Gastrocnemius medialis (tissue), 4 donors: ENCODE measurements around the gene BSN. TPM values are rescaled to one million over a fixed set of nuclear protein-coding genes. Genes with fewer than 3 reads are reported as not detected.
"Not testable (repeated sequence)": the region's sequence is repeated elsewhere in the genome, so short reads cannot be mapped to it uniquely, and the experiment has no call there.

Source experiments
- ATAC-seq, 2 donors: fragments of 150-250 bp; one replicate each; pipeline ENCODE4 v1.9.1; 2016
- DNase-seq, 2 donors: peaks; one replicate each; pipeline ENCODE4 v3.0.0-alpha.2; 2019
- H3K27ac ChIP-seq, 4 donors: fragments of 200-600 bp; sonication (generic); 1 replicate in 1 of 4; 2 replicates in 3 of 4; pipeline ENCODE4 v1.5.1; 2016 to 2018; ENCODE audit warnings: mild to moderate bottlenecking in 2 of 4, moderate library complexity in 1 of 4
- H3K27me3 ChIP-seq, 3 donors: fragments of 200-600 bp; sonication (generic) in 2 of 3; 1 replicate in 1 of 3; 2 replicates in 2 of 3; pipeline versions ENCODE4 v1.5.1 to v1.6.0; 2016 to 2019; ENCODE audit warnings: mild to moderate bottlenecking in 1 of 3, moderate library complexity in 1 of 3
- H3K36me3 ChIP-seq, 2 donors: fragments of 200-600 bp; sonication (generic) in 1 of 2; one replicate each; pipeline ENCODE4 v1.5.1; 2017 to 2018
- H3K4me1 ChIP-seq, 2 donors: fragments of 200-600 bp; sonication (generic) in 1 of 2; one replicate each; pipeline ENCODE4 v1.5.1; 2016 to 2017; ENCODE audit warnings: mild to moderate bottlenecking in 2 of 2
- H3K4me3 ChIP-seq, 4 donors: fragments of 200-600 bp; sonication (generic) in 3 of 4; 1 replicate in 1 of 4; 2 replicates in 3 of 4; pipeline ENCODE4 v1.5.1; 2016 to 2019; ENCODE audit warnings: mild to moderate bottlenecking in 2 of 4
- H3K9me3 ChIP-seq, 3 donors: fragments of 200-600 bp; sonication (generic) in 2 of 3; 1 replicate in 1 of 3; 2 replicates in 2 of 3; pipeline ENCODE4 v1.5.1; 2016 to 2019
- POLR2A ChIP-seq, 2 donors: fragments of 450-650 bp; IDR thresholded peaks; one replicate each; pipeline ENCODE4 v1.6.1; 2017; ENCODE audit warnings: antibody characterized with exemption in 2 of 2, mild to moderate bottlenecking in 2 of 2, moderate library complexity in 2 of 2
- in situ Hi-C, 4 donors: fragments of 200-750 bp; cut with MboI; loops; one replicate each; pipeline versions ENCODE4 v1.15.0 to v1.8.0; 2017; ENCODE audit warnings: low sequenced_read_pairs in 4 of 4
- intact Hi-C: fragments of 100-400 bp; cut with DNase I; formaldehyde crosslinking; loops from one replicate; pipeline ENCODE4 v1.15.1; 2023; ENCODE audit warnings: low total_unique reads
- total RNA-seq, 4 donors: library from RNA; depleted of rRNA; stranded (reverse); fragments of >200 nt; gene quantifications; one replicate each; pipeline versions ENCODE4 v1.1.0 to v1.2.3, GENCODE V29; 2016
- TF ChIP-seq, protein P1 (sequence below), 5 experiments: fragments of 450-650 bp in 3 of 5; fragments of 200-600 bp in 2 of 5; sonication (generic) in 2 of 5; IDR thresholded peaks in 4 of 5; conservative IDR thresholded peaks in 1 of 5; 1 replicate in 4 of 5; 2 replicates in 1 of 5; pipeline ENCODE4 v1.5.1; 2016 to 2019; ENCODE audit warnings: antibody characterized with exemption in 5 of 5, mild to moderate bottlenecking in 3 of 5, moderate library complexity in 3 of 5

The BSN gene
- total RNA-seq, 4 donors from 2014 or later: 0.10 to 0.24 (median 0.21) TPM

DNA sequence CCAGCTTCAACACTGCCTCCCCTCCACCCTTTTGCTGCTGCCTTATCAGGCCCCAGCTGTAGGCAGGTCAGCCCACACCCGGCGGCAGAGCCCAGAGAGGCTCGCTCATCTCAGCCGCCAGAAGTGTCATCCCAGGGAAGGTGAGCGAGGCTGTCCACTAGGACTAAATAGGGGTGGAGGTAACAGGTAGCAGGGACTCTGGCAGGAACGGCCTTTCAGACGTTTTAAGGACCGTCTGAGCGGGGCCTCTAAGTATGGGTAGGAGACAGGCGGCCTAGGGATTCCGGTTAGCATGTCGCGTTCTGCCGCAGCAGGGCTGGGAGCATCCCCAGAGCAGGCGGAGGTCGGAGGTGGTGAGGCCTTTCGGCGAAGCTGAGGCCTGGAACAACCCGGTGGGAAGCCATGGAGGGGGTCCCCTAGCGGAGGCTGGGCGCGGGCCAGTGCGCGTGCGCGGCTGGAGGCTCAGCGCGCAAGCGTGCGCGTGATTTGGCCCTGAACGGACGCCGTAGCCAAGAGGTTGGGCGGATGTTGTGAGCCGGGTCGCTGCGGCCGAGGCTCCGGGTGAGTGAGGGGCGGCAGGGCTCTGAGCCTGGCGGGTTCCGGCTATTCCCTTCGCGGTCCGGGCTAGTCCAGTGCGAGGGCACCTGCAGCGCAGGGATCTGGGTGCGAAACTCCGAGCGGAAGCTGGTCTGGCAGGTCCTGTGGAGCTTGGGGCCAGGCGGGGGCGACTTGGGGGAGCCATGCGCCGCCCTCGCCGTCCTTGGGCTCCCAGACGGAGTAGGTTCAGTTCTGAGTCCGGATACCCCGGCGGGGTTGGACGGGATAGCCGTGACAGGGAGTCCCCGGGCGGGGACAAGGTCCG, 135.0 kb downstream of the BSN start, which contains the start of the genes MST1 and RNF123:
TSS of gene MST1 (minus strand) at position 429 of the 862 bp plus-strand sequence. CDS start 783 bp downstream, outside the sequence.
TSS of gene RNF123 (plus strand) at position 512 of the 862 bp plus-strand sequence. CDS start 1,609 bp downstream, outside the sequence.
- intact Hi-C loops: loop anchor here (2.0 kb wide), 1 partner anchor 14 kb away; the partner anchor contains the start of gene APEH
- peak within 1 kb of the TSS; percentile 92 to 99 (median 96) for H3K27ac ChIP-seq

DNA sequence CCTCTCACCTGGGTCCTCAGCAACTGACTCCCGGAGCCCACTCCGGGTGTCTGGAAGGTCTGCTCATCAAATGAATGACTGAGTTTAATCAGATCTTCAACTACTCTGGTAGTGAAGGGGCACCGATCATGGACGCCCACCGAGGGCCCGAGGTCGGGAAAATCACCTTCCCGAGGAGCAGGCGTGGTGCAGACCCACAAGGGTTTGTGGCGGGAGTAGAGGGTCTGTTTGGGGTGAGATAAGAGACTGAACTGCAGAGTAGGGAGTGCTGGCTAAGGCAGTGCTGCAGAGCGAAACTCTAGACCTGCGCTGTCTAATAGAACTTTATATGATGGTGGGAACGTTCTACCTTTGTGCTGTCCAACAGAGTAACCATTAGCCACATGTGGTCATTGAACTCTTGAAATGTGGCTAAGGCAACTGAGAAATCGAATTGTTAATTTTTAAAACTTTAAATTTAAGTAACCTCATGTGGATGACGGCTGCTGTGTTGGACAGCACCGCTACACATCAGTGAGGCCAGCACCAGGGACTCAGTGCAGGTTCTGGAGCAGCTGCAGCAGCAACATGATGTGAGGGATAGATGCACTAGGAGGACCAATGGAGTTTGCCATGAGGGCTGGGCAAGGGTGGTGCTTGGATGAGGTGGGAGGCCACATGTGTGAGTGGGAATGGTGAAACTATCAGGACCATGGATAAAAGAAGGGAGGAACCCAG, 135.8 kb downstream of the BSN start:
- not testable (repeated sequence) for ATAC-seq
- peak overlapping the region; percentile 92 to 99 (median 96) for H3K27ac ChIP-seq

More for the DNA sequence above, 135.0 kb downstream of the BSN start, which contains the start of the genes MST1 and RNF123:
- peak; percentile 82 to 83 for TF ChIP-seq POLR2A (IDR thresholded peaks at IDR 0.05)
- TF ChIP-seq, protein P1, sequence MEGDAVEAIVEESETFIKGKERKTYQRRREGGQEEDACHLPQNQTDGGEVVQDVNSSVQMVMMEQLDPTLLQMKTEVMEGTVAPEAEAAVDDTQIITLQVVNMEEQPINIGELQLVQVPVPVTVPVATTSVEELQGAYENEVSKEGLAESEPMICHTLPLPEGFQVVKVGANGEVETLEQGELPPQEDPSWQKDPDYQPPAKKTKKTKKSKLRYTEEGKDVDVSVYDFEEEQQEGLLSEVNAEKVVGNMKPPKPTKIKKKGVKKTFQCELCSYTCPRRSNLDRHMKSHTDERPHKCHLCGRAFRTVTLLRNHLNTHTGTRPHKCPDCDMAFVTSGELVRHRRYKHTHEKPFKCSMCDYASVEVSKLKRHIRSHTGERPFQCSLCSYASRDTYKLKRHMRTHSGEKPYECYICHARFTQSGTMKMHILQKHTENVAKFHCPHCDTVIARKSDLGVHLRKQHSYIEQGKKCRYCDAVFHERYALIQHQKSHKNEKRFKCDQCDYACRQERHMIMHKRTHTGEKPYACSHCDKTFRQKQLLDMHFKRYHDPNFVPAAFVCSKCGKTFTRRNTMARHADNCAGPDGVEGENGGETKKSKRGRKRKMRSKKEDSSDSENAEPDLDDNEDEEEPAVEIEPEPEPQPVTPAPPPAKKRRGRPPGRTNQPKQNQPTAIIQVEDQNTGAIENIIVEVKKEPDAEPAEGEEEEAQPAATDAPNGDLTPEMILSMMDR (IDR thresholded peaks at IDR 0.05 in 4 of 5, conservative IDR thresholded peaks at IDR 0.05 in 1 of 5): peak in 4 of 5 experiments; percentile 27 to 51 (median 41)
- peak within 1 kb of the TSS; percentile 91 to 100 (median 98) for H3K4me3 ChIP-seq
- H3K4me1 ChIP-seq: peaks cover 47 to 63% of the 10 kb centered on the region in 2 donors
- peak; percentile 78 to 86 for DNase-seq
- H3K27me3 ChIP-seq: peaks cover 0 to 3% (median 0%) of the 10 kb centered on the region in 3 donors
- no peaks in the 10 kb centered on the region for H3K36me3 ChIP-seq
- ATAC-seq: peak; percentile 73 to 81
- in situ Hi-C loops: no loop called here
- H3K9me3 ChIP-seq: no peaks in the 10 kb centered on the region

DNA sequence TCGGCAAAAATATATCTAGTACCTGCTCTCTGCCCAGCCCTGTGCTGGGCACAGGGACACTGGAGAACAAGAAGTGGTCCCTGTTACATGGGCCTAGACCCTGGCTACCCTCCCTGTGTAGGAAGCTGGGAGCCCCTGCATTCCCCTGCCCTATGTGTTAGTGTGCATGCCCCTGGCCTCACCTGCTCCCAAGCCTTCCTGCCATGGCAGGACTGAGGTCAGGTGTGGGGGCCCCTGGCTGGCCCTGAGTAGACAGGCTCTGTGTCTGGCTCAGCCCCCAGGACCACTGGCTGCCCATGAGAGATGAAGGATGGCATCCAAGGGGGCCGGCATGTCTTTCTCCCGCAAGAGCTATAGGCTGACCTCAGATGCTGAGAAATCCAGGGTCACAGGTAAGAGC, 136.6 kb downstream of the BSN start:
- intact Hi-C loops, H3K36me3 ChIP-seq, H3K9me3 ChIP-seq, DNase-seq, in situ Hi-C loops, ATAC-seq, H3K27me3 ChIP-seq: not testable (repeated sequence)
- peak overlapping the region; percentile 92 to 99 (median 96) for H3K27ac ChIP-seq
- peak overlapping the region; percentile 91 to 100 (median 98) for H3K4me3 ChIP-seq
- peaks cover 57 to 77% of the 10 kb centered on the region in 2 donors for H3K4me1 ChIP-seq

More for the DNA sequence above, 135.8 kb downstream of the BSN start:
- H3K9me3 ChIP-seq, H3K27me3 ChIP-seq, DNase-seq, H3K36me3 ChIP-seq, in situ Hi-C loops: not testable (repeated sequence)
- Histone ChIP-seq H3K4me1 (peaks cover 52 to 71% of the 10 kb centered on the region in 2 donors), H3K4me3 (peak overlapping the region; percentile 91 to 100 (median 98))
- intact Hi-C loops: loop anchor here (2.0 kb wide), 1 partner anchor 15 kb away; the partner anchor contains the start of gene APEH

DNA sequence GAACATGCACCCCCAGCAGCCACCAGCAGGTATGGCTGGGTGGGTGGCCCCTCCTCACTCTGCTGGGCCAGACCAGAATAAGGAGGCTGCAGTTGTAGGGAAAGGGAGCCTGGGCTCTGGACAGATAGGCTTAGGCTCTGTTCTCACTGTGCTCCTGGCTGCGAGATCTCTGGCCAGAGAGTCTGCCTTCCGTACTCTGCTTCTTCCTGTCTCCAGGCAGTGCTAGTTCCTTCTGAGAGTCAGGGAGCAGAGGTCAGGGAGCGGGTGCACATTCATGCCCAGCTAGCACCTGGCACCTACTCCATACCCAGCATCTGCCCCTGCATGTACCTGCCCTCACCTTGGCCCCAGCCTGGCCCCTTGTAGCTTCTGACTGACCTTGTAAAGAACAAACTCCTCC, 137.2 kb downstream of the BSN start:
- H3K36me3 ChIP-seq, ATAC-seq, in situ Hi-C loops, H3K27me3 ChIP-seq, H3K9me3 ChIP-seq, DNase-seq, intact Hi-C loops: not testable (repeated sequence)
- H3K27ac ChIP-seq: peak overlapping the region; percentile 92 to 99 (median 96)
- H3K4me3 ChIP-seq: peak overlapping the region in 1 of 4 donors; percentile 97
- peaks cover 57 to 79% of the 10 kb centered on the region in 2 donors for H3K4me1 ChIP-seq

DNA sequence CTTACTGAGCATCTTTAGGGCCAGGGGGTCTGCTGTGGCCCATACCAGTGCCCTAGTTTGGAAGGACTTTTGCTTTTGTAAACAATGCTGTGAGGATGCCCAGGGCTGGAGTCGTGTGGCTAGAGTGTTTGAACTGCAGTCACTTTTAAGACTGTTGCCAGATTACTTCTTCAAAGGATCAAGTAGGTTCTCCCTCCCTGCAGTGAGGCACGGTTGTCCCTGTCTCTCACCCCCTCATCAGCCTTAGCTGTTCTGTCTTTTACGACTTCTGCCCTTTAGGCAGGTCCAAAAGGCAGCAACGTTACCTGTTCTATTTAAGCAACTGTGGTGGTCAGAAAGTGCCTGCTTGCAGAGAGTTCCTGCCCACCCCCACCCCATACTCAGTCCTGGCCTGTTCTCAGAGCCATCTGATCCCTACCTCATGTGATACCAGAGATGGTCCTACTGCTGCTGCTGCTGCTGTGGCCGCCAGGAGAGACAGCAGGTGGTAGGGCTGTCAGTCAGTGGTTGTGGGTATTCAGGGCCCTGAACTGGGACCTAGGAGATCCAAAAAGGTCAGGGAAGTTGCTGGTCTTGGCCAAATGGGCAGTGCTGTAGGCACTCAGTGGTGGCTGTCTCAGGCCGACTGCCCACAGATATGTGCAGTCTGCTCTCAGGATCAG, 140.3 kb downstream of the BSN start:
- ATAC-seq (peak; percentile 84 to 91), DNase-seq (peak; percentile 84 to 95)
- Histone ChIP-seq H3K4me3 (peak overlapping the region in 2 of 4 donors; percentile 19 to 28), H3K4me1 (peaks cover 51 to 68% of the 10 kb centered on the region in 2 donors), H3K27ac (peak overlapping the region; percentile 92 to 99 (median 96)), H3K36me3 (peaks cover 0 to 13% of the 10 kb centered on the region in 2 donors)
- H3K9me3 ChIP-seq, in situ Hi-C loops, H3K27me3 ChIP-seq, intact Hi-C loops: not testable (repeated sequence)
- TF ChIP-seq, protein P1 (IDR thresholded peaks at IDR 0.05 in 4 of 5, conservative IDR thresholded peaks at IDR 0.05 in 1 of 5): peak in 1 of 5 experiments; percentile 24
- TF ChIP-seq POLR2A (IDR thresholded peaks at IDR 0.05): peak in 1 of 2 donors; percentile 39
